Lower lobe of right lung (tissue), 2 donors: ENCODE results near the gene CELF1. TPM values are rescaled to one million over a fixed set of nuclear protein-coding genes. Genes with fewer than 3 reads are reported as not detected.
"Not testable (repeated sequence)": the region's sequence is repeated elsewhere in the genome, so short reads cannot be mapped to it uniquely, and the experiment has no call there.

Experiments used
- ATAC-seq, 2 donors: fragments of 200-7000 bp; cut with Tn5 transposase; one replicate each; pipeline ENCODE4 v1.9.1; 2020 to 2022; ENCODE audit warnings: mild to moderate bottlenecking in 2 of 2, moderate library complexity in 2 of 2
- DNase-seq: peaks from one replicate; pipeline ENCODE4 v3.0.0-alpha.2; 2020
- H3K27ac ChIP-seq: fragments of 200-600 bp; one replicate; pipeline ENCODE4 v1.8.0; 2022
- H3K27me3 ChIP-seq: fragments of 200-600 bp; one replicate; pipeline ENCODE4 v1.8.0; 2022; ENCODE audit warnings: low read depth
- H3K36me3 ChIP-seq: fragments of 200-600 bp; one replicate; pipeline ENCODE4 v1.8.0; 2022; ENCODE audit warnings: mild to moderate bottlenecking
- H3K4me1 ChIP-seq: fragments of 200-600 bp; one replicate; pipeline ENCODE4 v1.8.0; 2022
- H3K4me3 ChIP-seq: fragments of 200-600 bp; one replicate; pipeline ENCODE4 v1.8.0; 2022; ENCODE audit warnings: mild to moderate bottlenecking
- H3K9me3 ChIP-seq: fragments of 200-600 bp; one replicate; pipeline ENCODE4 v1.8.0; 2022
- CTCF ChIP-seq: fragments of 200-600 bp; IDR thresholded peaks from one replicate; pipeline ENCODE4 v1.8.0; 2022; ENCODE audit warnings: antibody characterized with exemption, mild to moderate bottlenecking
- intact Hi-C: fragments of 100-400 bp; cut with DNase I; formaldehyde crosslinking; loops from one replicate; pipeline ENCODE4 v1.11.0; 2022
- total RNA-seq: library from RNA; stranded (reverse); fragmentation: NEBNext Ultra II Directional; extraction: Animal tissue kit (Norgen Biotek cat#: 25700); gene quantifications from one replicate; pipeline ENCODE4 v1.2.1, GENCODE V29; 2021
- donor health status: DM: no; HTN: yes; CAD: no; lungs with severe emphysema.

The CELF1 gene
- total RNA-seq, 1 donor from 2014 or later = 105 TPM

- peaks cover 22% of the 10 kb centered on the region for H3K4me1 ChIP-seq
- H3K4me3 ChIP-seq = peak within 1 kb of the TSS; percentile 97
- no peak for TF ChIP-seq CTCF
- H3K27me3 ChIP-seq = no peaks in the 10 kb centered on the region
- H3K36me3 ChIP-seq = peaks cover 25% of the 10 kb centered on the region
- peak within 1 kb of the TSS; percentile 88 for H3K27ac ChIP-seq
- no peaks in the 10 kb centered on the region for H3K9me3 ChIP-seq
- DNase-seq = peak; percentile 89
- intact Hi-C loops = no loop called here
- ATAC-seq = peak; percentile 97 to 98
Measured at GRCh38 chr11:47565340-47566148, 12.6 kb upstream of the CELF1 start, which contains the start of gene PTPMT1. Gene PTPMT1 (plus strand): TSS chr11:47565599. CDS start chr11:47565623, 24 bp downstream.

GRCh38 chr11:47564933-47565339 is 12.0 kb upstream of the CELF1 start:
- TF ChIP-seq CTCF = no peak
- Histone ChIP-seq H3K9me3 (no peaks in the 10 kb centered on the region), H3K4me1 (peaks cover 22% of the 10 kb centered on the region), H3K4me3 (peak overlapping the region; percentile 97), H3K36me3 (peaks cover 19% of the 10 kb centered on the region), H3K27ac (peak overlapping the region; percentile 88), H3K27me3 (no peaks in the 10 kb centered on the region)
- peak; percentile 21 to 30 for ATAC-seq
- DNase-seq = no peak
- intact Hi-C loops = no loop called here

GRCh38 chr11:47564366-47564765 is 11.4 kb upstream of the CELF1 start:
- H3K27me3 ChIP-seq, H3K4me3 ChIP-seq, DNase-seq, ATAC-seq, H3K27ac ChIP-seq, intact Hi-C loops, H3K9me3 ChIP-seq: not testable (repeated sequence)
- Histone ChIP-seq H3K4me1 (peaks cover 22% of the 10 kb centered on the region), H3K36me3 (peaks cover 13% of the 10 kb centered on the region)

GRCh38 chr11:47562393-47562792 is 9.5 kb upstream of the CELF1 start:
- H3K9me3 ChIP-seq, ATAC-seq, DNase-seq, H3K4me3 ChIP-seq, H3K27me3 ChIP-seq, intact Hi-C loops, H3K27ac ChIP-seq, H3K36me3 ChIP-seq: not testable (repeated sequence)
- peaks cover 22% of the 10 kb centered on the region for H3K4me1 ChIP-seq

GRCh38 chr11:47560426-47560825 is 7.5 kb upstream of the CELF1 start:
- no peaks in the 10 kb centered on the region for H3K27me3 ChIP-seq
- no peaks in the 10 kb centered on the region for H3K9me3 ChIP-seq
- no peaks in the 10 kb centered on the region for H3K36me3 ChIP-seq
- H3K4me3 ChIP-seq = no peak overlapping the region
- intact Hi-C loops = no loop called here
- no peak for TF ChIP-seq CTCF
- H3K4me1 ChIP-seq = peaks cover 7% of the 10 kb centered on the region
- ATAC-seq = no peak
- H3K27ac ChIP-seq = no peak overlapping the region
- no peak for DNase-seq

GRCh38 chr11:47558695-47559094 is 5.8 kb upstream of the CELF1 start:
- no peaks in the 10 kb centered on the region for H3K9me3 ChIP-seq
- H3K27me3 ChIP-seq = no peaks in the 10 kb centered on the region
- no peak overlapping the region for H3K4me3 ChIP-seq
- no peak for DNase-seq
- no peak for ATAC-seq
- no peak overlapping the region for H3K27ac ChIP-seq
- H3K36me3 ChIP-seq = no peaks in the 10 kb centered on the region
- peaks cover under 1% of the 10 kb centered on the region for H3K4me1 ChIP-seq
- TF ChIP-seq CTCF = no peak
- intact Hi-C loops = no loop called here

- H3K27me3 ChIP-seq, H3K36me3 ChIP-seq, H3K9me3 ChIP-seq, H3K4me3 ChIP-seq, H3K4me1 ChIP-seq, intact Hi-C loops, ATAC-seq, H3K27ac ChIP-seq, DNase-seq: not testable (repeated sequence)
Measured at GRCh38 chr11:47557004-47557403, 4.1 kb upstream of the CELF1 start.
